ENCODE measurements around the gene SPEM3.

DNA sequence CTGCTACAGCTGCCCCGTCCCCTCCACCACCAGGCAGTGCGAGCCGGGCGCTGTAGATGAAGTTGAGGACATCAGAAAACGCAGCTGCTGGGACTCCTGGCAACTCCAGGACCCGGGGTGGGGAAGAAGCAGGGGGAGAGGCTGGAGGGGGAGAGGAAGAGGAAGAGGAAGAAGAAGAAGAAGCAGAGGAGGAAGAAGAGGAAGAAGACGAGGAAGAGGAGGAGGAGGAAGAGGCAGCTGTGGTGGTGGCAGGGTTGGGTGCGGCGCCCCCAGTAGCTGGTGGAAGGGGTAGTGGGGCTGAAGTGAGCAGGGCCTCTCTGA is 37.6 kb downstream of the SPEM3 start:
- no peak for TF ChIP-seq CTCF (IDR thresholded peaks at IDR 0.05; ENCODE audit: low read depth, low read length)
- TF ChIP-seq EZH2phosphoT487 (IDR thresholded peaks at IDR 0.05; ENCODE audit: low read depth) = no peak
